ENCODE data around the gene USP15. TPM values are rescaled to one million over a fixed set of nuclear protein-coding genes. Genes with fewer than 3 reads are reported as not detected.

Gene USP15
- total and polyA plus RNA-seq, 2 of the 8 experiments (the other 6 are each of a cell fraction or from before 2014, with no cell fraction given), result 12.7 to 38.6 TPM

DNA sequence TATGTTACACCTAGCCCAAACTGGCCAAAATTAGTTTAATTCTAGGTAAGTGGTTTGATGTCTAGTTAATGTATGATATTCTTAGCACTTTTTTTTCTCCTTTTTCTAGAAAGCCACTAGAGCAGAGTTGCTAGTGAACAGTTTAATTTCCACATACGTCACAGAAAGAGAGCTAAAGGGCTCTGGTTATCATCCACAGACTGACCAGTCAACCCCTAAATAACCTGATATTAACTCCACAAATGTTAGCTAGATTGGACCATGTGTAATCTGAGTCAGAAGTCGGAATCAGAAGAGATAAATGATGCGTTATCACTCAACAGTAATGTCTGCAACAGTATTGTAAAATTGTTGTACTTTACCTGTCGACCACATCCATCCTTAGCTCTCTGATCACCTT lies 74.9 kb downstream of the USP15 start (continued):
- no peak for TF ChIP-seq CHD7 (IDR thresholded peaks at IDR 0.05; ENCODE audit: insufficient replicate concordance, low read length)
- TF ChIP-seq PHF8 (conservative IDR thresholded peaks at IDR 0.05; ENCODE audit: low read depth, low read length), result no peak
- TF ChIP-seq RFX5 (IDR thresholded peaks at IDR 0.05; ENCODE audit: borderline replicate concordance, low read depth, low read length), result no peak
- TF ChIP-seq BACH1 (IDR thresholded peaks at IDR 0.05; ENCODE audit: low read length), result no peak
- no peak for TF ChIP-seq NANOG (IDR thresholded peaks at IDR 0.05; ENCODE audit: insufficient read depth, low read depth, low read length, poor library complexity, severe bottlenecking)
- no peak for TF ChIP-seq GABPA (IDR thresholded peaks at IDR 0.05; ENCODE audit: borderline replicate concordance, insufficient read depth, low read length)
- no peak for TF ChIP-seq FOSL1 (IDR thresholded peaks at IDR 0.05; ENCODE audit: insufficient read depth, low read depth, low read length)
- TF ChIP-seq TAF7 (optimal IDR thresholded peaks at IDR 0.05; ENCODE audit: borderline replicate concordance, low read depth, low read length), result no peak

All from H1 (cell line).